GM18505 (cell line): ENCODE results near the gene ARF5.
"Not testable (repeated sequence)": the region's sequence is repeated elsewhere in the genome, so short reads cannot be mapped to it uniquely, and the experiment has no call there.

Source experiments
- ATAC-seq: cut with Tn5 transposase; IDR thresholded peaks from one replicate; pipeline ENCODE4 v1.9.1; 2021; ENCODE audit not compliant: unreplicated experiment
- POLR2A ChIP-seq: IDR thresholded peaks from 4 replicates; pipeline ENCODE4 v1.6.1; 2011; ENCODE audit warnings: borderline replicate concordance; ENCODE audit not compliant: insufficient read depth, insufficient read length; ENCODE audit errors: extremely low read depth

Gene ARF5

DNA sequence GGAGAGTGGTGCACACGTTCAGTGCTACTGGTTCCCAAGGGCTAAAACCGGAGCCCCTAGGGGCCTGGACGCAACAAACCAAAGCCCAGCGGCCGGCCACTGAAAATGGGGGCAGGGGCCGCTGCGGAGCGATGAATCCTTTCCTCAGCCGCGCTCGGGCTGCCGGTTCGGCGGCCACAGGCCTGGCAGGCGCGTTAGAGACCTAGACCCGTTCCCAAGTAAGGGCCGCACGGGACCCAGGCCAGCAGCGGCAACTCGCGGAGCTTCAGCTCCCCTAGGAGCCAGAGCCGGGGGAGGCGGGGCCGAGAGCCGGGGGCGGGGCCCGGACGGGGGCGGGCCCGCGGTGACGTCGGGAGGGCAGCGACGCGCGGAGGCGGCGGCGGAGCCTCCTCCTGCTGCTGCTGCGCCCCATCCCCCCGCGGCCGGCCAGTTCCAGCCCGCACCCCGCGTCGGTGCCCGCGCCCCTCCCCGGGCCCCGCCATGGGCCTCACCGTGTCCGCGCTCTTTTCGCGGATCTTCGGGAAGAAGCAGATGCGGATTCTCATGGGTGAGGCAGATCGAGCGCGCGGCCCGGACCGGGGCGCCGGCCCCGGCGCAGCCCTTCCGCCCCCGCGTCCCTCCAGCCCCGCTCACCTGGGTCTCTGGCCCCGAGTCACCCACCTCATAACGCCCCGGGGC lies at the start of gene ARF5:
ARF5 (plus strand) TSS at position 393 of the 678 bp plus-strand sequence; CDS start at position 481, 88 bp downstream.
- TF ChIP-seq POLR2A: peak; percentile 68
- peak; percentile 78 for ATAC-seq

DNA sequence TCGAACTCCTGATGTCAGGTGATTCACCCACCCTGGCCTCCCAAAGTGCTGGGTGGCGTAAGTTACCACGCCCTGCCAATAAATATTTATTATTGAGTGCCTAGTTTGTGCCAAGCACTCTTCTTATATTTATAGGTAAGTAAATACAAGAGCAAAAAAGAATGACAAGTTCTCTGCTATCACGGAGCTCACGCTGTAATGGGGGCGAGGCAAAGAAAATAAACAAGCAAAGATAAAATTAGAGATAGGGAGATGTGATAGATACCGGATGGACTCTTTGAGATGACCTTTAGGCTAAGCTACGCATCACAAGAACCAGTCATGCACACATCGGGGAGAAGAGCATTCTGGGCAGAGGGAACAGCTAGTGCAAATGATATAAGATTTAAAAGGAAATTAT lies 49.1 kb upstream of the ARF5 start:
- no peak for ATAC-seq
- TF ChIP-seq POLR2A: no peak

GRCh38 chr7:127540461-127540860 lies 47.8 kb upstream of the ARF5 start:
- not testable (repeated sequence) for ATAC-seq

- TF ChIP-seq POLR2A: no peak
- no peak for ATAC-seq
These were observed 46.7 kb upstream of the ARF5 start for GRCh38 chr7:127541548-127541947.

DNA sequence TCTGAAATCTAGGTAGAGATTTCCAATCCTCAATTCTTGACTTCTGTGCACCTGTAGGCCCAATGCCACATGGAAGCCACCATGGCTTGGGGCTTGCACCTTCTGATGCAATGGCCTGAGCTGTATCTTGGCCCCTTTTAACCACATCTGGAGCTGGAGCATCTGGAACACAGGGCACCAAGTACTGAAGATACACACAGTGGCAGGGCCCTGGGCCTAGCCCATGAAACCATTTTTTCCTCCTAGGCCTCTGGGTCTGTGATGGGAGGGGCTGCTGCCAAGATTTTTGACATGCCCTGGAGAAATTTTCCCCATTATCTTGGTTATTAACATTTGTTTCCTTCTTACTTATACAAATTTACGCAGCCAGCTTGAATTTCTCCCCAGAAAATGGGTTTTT lies 41.9 kb upstream of the ARF5 start:
- no peak for TF ChIP-seq POLR2A
- no peak for ATAC-seq

GRCh38 chr7:127550247-127550646 lies 38.0 kb upstream of the ARF5 start:
- ATAC-seq: no peak

DNA sequence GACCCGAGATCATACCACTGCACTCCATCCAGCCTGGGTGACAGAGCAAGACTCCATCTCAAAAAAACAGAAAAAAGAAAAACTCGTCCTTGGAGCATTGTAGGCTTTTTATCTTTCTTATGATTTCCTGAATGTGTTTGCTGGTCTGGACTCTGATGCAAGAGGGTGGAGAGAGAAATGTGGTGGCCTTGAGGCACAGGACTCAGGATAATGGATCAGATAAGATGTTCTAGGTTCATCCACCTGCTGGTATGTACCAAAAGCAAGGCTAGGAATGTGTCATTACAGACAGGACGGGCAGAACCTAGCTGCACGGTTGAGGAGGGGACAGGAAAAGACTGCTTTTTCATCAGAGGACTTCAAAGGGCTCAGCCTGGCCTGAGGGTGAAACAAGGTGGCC lies 36.3 kb upstream of the ARF5 start:
- ATAC-seq: no peak
- no peak for TF ChIP-seq POLR2A

More at GRCh38 chr7:127550247-127550646, 38.0 kb upstream of the ARF5 start:
- no peak for TF ChIP-seq POLR2A

GRCh38 chr7:127556404-127556803 lies 31.8 kb upstream of the ARF5 start:
- ATAC-seq: no peak
- TF ChIP-seq POLR2A: no peak

DNA sequence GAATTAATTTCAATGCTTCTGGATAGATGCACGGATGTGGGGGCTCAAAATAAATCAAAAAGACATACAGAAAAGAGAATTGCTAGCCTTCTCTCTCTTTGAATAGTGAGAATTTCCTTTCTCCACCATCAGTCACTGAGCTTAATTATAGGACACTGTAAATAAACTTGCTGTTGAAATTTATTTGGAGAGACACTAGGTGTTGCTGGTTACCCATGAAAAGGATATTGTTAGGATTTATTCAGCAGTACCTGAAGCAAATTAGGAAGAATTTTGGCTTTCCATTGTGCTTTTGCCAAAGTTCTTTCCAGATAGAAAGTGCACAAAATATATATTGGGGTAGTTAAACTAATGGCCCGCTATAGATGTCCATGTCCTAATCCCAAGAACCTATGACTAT lies 30.4 kb upstream of the ARF5 start:
- no peak for ATAC-seq
- no peak for TF ChIP-seq POLR2A

DNA sequence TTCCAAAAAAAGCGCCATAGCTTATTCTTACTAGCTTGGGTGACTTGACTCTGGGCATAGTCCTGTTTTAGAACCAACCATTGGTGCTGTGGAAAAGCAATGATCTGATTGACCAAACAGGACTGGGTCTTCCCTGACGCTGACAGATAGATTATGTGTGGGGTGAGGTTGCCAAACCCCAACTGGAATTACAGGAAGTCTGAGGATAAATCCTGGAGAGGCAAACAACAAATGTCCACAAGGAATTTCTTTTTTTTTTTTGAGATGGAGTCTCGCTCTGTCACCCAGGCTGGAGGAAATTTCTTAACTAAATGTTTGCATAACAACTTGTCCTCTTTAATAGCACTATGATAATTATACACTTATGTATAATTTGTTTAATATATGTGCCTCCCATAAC lies 22.0 kb upstream of the ARF5 start:
- ATAC-seq: no peak
- no peak for TF ChIP-seq POLR2A

DNA sequence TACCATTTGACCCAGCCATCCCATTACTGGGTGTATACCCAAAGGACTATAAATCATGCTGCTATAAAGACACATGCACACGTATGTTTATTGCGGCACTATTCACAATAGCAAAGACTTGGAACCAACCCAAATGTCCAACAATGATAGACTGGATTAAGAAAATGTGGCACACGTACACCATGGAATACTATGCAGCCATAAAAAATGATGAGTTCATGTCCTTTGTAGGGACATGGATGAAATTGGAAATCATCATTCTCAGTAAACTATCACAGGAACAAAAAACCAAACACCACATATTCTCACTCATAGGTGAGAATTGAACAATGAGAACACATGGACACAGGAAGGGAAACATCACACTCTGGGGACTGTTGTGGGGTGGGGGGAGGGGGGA lies 20.2 kb upstream of the ARF5 start:
- ATAC-seq: not testable (repeated sequence)

- ATAC-seq: no peak
- no peak for TF ChIP-seq POLR2A
These were observed 16.3 kb upstream of the ARF5 start for GRCh38 chr7:127571741-127572505.

DNA sequence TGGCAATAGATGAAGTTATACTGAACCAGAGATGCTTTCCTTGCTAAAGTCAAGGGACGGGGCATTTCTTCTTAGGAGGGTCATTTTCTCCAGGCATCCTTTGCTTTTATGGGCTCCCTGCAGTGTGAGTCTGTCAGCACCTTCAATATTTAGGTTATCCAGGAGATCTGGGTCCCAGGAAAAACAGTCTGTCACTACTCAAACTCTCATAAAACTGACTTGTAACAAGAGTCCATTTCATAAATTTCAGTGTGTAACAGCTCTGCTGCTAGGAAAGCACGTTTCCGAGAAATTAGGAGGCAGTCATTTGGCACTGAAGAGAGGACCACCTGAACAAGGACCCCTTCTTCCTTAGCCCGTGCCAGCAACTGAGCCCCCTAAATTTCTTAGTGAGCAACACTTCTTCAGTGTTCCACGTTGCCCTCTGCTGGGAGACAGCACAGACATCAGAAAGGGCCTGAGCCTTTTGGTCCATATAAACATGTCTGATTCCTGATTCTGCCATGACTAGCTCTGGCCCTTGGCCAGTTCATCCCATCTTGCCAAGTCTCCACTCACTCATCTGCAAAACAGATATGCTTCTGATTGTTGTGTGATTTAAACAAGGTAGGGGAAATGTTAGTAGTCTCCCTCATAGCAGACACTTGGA lies 10.1 kb upstream of the ARF5 start:
- no peak for ATAC-seq
- no peak for TF ChIP-seq POLR2A

- TF ChIP-seq POLR2A: no peak
- ATAC-seq: no peak
These were observed 9.4 kb upstream of the ARF5 start for GRCh38 chr7:127578711-127579275.
